GM19468 (cell line): ENCODE results near the gene MAPK8IP3.
"Not testable (repeated sequence)": the region's sequence is repeated elsewhere in the genome, so short reads cannot be mapped to it uniquely, and the experiment has no call there.

Source experiments
- ATAC-seq: cut with Tn5 transposase; IDR thresholded peaks from one replicate; pipeline ENCODE4 v1.9.1; 2021; ENCODE audit warnings: mild to moderate bottlenecking, moderate library complexity, moderate number of reproducible peaks; ENCODE audit not compliant: unreplicated experiment; ENCODE audit errors: extremely low read depth

The MAPK8IP3 gene

GRCh38 chr16:1677942-1678499 lies 28.0 kb upstream of the MAPK8IP3 start, which contains the start of gene JPT2:
Gene JPT2, plus strand, starts transcription at chr16:1678279. Its CDS starts 34 bp downstream, at chr16:1678313.
- ATAC-seq = peak; percentile 86

GRCh38 chr16:1678500-1679098 lies 27.4 kb upstream of the MAPK8IP3 start:
- ATAC-seq = no peak

GRCh38 chr16:1680361-1680760 lies 25.6 kb upstream of the MAPK8IP3 start:
- ATAC-seq = no peak

GRCh38 chr16:1681032-1681431 lies 25.0 kb upstream of the MAPK8IP3 start:
- ATAC-seq = no peak

GRCh38 chr16:1687427-1688316 lies 18.3 kb upstream of the MAPK8IP3 start:
- no peak for ATAC-seq

- no peak for ATAC-seq
These were observed 17.0 kb upstream of the MAPK8IP3 start for GRCh38 chr16:1688807-1689560.

GRCh38 chr16:1689853-1690252 lies 16.1 kb upstream of the MAPK8IP3 start:
- ATAC-seq = no peak

DNA sequence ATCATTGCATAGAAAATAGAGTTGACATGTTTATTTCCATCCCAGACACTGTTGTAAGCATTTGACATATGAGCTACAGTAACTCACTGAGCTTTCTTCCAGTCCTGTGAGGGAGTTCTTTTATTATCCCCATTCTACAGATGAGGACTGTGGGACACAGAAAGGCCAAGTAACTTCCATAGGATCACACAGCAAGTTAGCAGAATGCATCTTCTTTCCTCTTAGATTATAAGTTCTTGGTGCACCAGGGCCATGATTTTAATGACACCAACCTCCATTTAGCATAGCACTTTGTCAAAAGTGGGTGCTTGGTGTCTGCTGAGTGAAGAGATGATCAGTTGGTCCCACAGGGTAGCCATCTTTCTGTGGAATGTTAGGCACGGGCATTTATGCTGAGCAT lies 15.2 kb upstream of the MAPK8IP3 start:
- ATAC-seq = no peak

GRCh38 chr16:1691276-1691675 lies 14.7 kb upstream of the MAPK8IP3 start:
- ATAC-seq = no peak

GRCh38 chr16:1691956-1692355 lies 14.0 kb upstream of the MAPK8IP3 start:
- no peak for ATAC-seq

DNA sequence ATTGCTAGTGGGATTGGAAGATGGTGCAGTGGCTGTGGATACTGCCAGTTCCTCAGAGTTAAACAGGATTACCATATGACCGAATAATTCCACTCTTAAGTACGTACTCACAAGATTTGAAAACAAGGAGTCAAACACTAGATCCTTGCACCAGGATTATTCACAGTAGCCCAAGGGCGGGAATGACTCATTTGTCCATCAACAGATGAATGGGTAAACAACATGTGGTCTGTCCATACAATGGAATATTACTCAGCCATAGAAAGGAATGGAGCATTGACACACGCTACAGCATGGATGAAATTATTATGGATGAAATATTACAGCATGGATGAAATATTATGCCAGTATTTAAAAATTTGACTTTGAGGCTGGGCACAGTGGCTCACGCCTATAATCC lies 9.1 kb upstream of the MAPK8IP3 start:
- ATAC-seq = no peak

DNA sequence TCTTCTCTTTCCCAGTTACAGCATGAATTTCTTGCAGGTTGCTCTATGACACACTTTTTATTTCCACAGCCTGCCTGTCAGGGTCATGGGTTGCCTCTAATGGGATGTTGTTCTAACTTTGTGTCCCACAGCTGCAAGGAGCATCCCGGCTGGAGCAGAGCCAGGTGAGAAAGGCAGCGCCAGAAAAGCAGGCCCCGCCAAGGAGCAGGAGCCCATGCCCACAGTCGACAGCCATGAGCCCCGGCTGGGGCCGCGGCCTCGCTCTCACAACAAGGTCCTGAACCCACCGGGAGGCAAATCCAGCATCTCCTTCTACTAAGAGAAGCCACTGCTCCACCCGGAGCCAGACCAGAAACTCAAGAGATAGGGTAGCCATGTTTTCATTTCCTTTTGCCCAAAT lies 7.3 kb upstream of the MAPK8IP3 start:
- ATAC-seq = no peak

DNA sequence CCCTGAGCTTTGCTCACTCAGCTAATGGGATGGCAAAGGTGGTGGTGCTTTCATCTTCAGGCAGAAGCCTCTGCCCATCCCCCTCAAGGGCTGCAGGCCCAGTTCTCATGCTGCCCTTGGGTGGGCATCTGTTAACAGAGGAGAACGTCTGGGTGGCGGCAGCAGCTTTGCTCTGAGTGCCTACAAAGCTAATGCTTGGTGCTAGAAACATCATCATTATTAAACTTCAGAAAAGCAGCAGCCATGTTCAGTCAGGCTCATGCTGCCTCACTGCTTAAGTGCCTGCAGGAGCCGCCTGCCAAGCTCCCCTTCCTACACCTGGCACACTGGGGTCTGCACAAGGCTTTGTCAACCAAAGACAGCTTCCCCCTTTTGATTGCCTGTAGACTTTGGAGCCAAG lies 5.7 kb upstream of the MAPK8IP3 start:
- no peak for ATAC-seq

GRCh38 chr16:1701216-1701878 lies 4.6 kb upstream of the MAPK8IP3 start:
- no peak for ATAC-seq

- ATAC-seq = not testable (repeated sequence)
These were observed 689 bp upstream of the MAPK8IP3 start for GRCh38 chr16:1705324-1705687.

- ATAC-seq = no peak
These were observed 594 bp downstream of the MAPK8IP3 start for GRCh38 chr16:1706386-1707192.

DNA sequence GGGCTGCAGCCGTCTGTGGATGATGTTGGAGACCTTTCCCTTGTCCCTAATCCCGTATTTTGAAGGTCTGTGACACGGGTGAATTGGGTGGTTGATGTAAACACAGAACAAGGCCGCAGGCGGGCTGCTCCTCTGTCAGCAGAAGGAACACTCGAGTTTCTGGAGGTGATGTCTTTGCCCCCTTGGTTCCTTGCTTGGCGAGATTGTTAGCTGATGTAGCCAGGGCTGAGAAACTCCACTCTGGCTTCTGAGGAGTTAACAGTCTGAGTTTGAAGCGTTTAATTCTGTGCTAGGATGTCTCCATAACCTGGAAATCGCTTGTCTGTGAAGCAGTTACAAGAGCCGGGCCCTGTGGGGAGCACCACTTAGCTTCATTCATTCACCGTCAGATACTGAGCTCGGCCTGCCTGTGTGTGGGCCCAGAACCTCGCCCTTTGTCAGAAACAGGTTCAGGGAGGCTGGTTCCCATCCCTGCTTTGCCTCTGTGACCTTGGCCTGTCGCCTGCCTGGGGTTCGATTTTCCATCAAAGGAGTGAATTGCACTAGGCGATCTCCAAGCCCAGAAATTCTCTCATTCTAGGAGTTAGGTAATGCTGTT lies 1.3 kb downstream of the MAPK8IP3 start:
- no peak for ATAC-seq

GRCh38 chr16:1708083-1708767 lies 2.2 kb downstream of the MAPK8IP3 start:
- ATAC-seq = no peak
